Nephron progenitor cell (in vitro differentiated cells): ENCODE data around the gene SOX9.

Source experiments
- DNase-seq: peaks from one replicate; pipeline ENCODE4 v3.0.0; 2021
- H3K27ac Mint-ChIP-seq: 2 replicates; pipeline ENCODE4 v1.8.0; 2021; ENCODE audit warnings: mild to moderate bottlenecking, moderate library complexity, mixed read lengths
- H3K27me3 Mint-ChIP-seq: 2 replicates; pipeline ENCODE4 v1.8.0; 2021; ENCODE audit warnings: mild to moderate bottlenecking, low read depth, mixed read lengths; ENCODE audit not compliant: poor library complexity
- H3K36me3 Mint-ChIP-seq: 2 replicates; pipeline ENCODE4 v1.8.0; 2021; ENCODE audit warnings: low read depth, mixed read lengths
- H3K4me1 Mint-ChIP-seq: 2 replicates; pipeline ENCODE4 v1.8.0; 2021; ENCODE audit warnings: mixed read lengths
- H3K4me3 Mint-ChIP-seq: 2 replicates; pipeline ENCODE4 v1.8.0; 2021; ENCODE audit warnings: mild to moderate bottlenecking, moderate library complexity, mixed read lengths
- H3K9me3 Mint-ChIP-seq: 2 replicates; pipeline ENCODE4 v1.8.0; 2021; ENCODE audit warnings: mild to moderate bottlenecking, moderate library complexity, mixed read lengths
- TF ChIP-seq, protein P1 (sequence below): fragments of 200-600 bp; sonication (generic); IDR thresholded peaks from 2 replicates; pipeline ENCODE4 v1.5.0; 2021; ENCODE audit warnings: antibody characterized with exemption

The SOX9 gene

DNA sequence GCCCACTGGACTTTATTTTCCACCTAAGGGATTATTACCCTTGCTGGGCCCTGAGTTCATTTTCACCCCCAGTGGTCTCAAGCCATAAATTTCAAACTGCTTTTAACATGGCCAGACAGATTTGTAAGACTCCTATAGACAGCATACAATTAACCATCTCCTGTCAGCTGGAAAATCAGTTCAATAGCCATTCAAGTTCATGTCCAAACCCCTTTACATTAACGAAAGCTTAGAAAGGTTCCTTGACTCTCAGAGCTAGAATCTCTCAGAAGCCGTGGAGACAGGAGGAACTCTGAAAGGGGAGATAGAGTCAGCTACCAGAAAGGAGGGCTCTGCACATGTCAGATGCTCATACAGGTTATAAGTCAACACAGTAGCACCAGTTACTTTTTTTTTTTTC lies 23.3 kb downstream of the SOX9 start:
- no peaks in the 10 kb centered on the region for H3K36me3 Mint-ChIP-seq
- DNase-seq = no peak
- H3K4me3 Mint-ChIP-seq = no peak overlapping the region
- no peak overlapping the region for H3K27ac Mint-ChIP-seq
- H3K4me1 Mint-ChIP-seq = peaks cover 28% of the 10 kb centered on the region
- TF ChIP-seq, protein P1, sequence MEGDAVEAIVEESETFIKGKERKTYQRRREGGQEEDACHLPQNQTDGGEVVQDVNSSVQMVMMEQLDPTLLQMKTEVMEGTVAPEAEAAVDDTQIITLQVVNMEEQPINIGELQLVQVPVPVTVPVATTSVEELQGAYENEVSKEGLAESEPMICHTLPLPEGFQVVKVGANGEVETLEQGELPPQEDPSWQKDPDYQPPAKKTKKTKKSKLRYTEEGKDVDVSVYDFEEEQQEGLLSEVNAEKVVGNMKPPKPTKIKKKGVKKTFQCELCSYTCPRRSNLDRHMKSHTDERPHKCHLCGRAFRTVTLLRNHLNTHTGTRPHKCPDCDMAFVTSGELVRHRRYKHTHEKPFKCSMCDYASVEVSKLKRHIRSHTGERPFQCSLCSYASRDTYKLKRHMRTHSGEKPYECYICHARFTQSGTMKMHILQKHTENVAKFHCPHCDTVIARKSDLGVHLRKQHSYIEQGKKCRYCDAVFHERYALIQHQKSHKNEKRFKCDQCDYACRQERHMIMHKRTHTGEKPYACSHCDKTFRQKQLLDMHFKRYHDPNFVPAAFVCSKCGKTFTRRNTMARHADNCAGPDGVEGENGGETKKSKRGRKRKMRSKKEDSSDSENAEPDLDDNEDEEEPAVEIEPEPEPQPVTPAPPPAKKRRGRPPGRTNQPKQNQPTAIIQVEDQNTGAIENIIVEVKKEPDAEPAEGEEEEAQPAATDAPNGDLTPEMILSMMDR = no peak
- H3K27me3 Mint-ChIP-seq = peaks cover 35% of the 10 kb centered on the region
- H3K9me3 Mint-ChIP-seq = no peaks in the 10 kb centered on the region

DNA sequence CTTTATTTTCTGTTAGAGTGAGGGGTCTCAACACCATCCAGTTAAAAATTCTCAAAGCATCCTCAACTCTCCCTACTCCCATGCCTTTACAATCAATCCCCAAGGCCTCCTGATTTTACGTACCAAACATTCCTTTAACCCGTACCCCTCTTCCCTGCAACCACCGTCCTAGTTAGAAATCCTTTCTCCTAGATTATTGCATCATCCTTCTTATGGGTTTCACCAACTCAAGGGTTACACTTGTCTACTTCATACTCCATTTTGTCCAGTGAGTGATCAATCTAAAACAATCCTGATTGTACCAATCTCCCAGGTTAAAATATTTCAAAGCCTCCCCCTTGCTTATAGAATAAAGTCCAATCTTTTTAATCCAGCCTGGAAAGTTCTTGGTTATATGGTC lies 24.7 kb downstream of the SOX9 start:
- DNase-seq = no peak
- Mint-ChIP-seq H3K4me3 (no peak overlapping the region), H3K4me1 (peaks cover 21% of the 10 kb centered on the region), H3K36me3 (no peaks in the 10 kb centered on the region), H3K27ac (no peak overlapping the region), H3K27me3 (peaks cover 31% of the 10 kb centered on the region), H3K9me3 (no peaks in the 10 kb centered on the region)
- TF ChIP-seq, protein P1 = no peak

DNA sequence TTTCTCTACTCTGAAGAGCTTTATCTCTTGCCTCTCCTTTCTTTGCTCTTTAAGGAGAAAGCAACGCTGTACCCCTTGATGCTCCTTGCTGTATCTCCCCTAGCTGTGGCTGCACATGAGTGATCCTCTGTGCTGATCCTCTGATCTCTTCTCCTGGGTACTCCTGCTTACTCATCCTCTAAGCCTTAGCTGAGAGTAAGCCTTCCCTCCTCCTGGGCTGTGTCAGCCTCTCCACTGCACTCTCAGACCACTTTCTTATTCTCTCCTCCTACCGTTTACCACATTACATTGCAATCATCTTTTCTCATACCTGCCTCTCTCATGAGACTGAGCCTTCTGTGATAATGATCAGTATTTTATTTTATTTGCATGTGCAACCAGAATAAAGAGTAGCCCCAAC lies 25.1 kb downstream of the SOX9 start:
- Mint-ChIP-seq H3K4me3 (no peak overlapping the region), H3K4me1 (peaks cover 18% of the 10 kb centered on the region), H3K27me3 (peaks cover 31% of the 10 kb centered on the region), H3K27ac (no peak overlapping the region), H3K9me3 (no peaks in the 10 kb centered on the region), H3K36me3 (no peaks in the 10 kb centered on the region)
- TF ChIP-seq, protein P1 = no peak
- no peak for DNase-seq

DNA sequence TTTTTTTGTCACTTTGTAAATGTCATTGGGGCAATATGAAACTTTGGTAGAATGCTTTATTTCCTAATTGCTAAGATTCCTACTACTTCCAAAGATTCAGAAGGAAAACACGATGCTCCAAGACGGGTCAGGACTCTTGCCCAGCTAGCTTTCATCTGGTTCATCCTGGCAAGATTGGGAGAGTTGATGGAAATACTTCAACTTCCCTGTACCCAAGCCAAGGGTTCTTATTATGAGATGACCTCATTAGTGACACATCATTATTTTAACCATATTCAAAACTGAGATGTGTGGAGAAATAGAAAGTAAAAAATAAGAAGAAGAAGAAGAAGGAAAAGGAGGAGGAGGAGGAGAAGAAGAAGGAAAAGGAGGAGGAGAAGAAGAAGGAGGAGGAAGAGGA lies 25.6 kb downstream of the SOX9 start:
- no peak overlapping the region for H3K27ac Mint-ChIP-seq
- TF ChIP-seq, protein P1 = no peak
- H3K4me1 Mint-ChIP-seq = peaks cover 22% of the 10 kb centered on the region
- no peak for DNase-seq
- H3K9me3 Mint-ChIP-seq = no peaks in the 10 kb centered on the region
- no peaks in the 10 kb centered on the region for H3K36me3 Mint-ChIP-seq
- no peak overlapping the region for H3K4me3 Mint-ChIP-seq
- peaks cover 34% of the 10 kb centered on the region for H3K27me3 Mint-ChIP-seq

DNA sequence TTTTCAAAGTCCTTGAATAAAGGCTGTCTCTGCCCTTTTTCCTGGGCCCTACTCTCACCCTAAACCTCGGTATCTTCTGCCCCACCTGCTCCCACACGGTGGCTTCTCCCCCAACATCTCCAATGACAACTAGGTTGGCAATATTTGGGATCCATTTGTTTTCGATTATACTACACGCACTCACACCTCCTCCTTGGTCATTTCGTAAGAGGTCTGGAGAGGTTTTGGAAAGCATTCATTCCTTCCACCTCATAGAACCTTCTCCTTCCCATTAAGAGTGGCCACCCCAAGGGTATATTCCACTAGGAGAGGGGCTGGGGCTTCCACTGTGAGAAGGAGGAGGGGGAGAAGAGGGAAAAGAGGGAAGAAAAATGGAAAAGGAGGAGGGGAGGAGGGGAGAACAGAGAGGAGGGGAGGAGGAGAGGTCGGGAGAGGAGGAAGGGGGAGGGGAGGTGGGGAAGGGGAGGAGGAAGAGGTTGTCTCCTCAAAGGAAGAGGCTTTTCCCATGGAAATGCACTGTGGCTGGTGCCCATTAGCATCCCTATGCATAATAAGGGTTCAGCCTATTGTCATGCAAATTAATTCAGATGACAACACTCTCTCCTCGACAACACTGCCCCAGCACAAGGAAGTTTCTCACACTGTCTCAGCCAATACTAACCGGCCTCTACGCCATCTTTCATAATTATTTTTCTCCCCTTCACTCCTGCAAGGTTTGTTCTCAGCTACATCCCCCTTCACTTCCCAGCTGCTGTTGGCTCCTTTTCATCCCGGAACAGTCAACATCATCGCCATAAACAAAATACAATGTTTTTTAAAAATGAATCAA lies 30.0 kb downstream of the SOX9 start:
- Mint-ChIP-seq H3K27ac (no peak overlapping the region), H3K36me3 (no peaks in the 10 kb centered on the region), H3K4me1 (peaks cover 11% of the 10 kb centered on the region), H3K9me3 (no peaks in the 10 kb centered on the region), H3K27me3 (peaks cover 28% of the 10 kb centered on the region), H3K4me3 (no peak overlapping the region)
- TF ChIP-seq, protein P1 = no peak
- no peak for DNase-seq
